Glomerular endothelial cell (primary cell): Measurements from ENCODE around the gene POLH. TPM values are rescaled to one million over a fixed set of nuclear protein-coding genes. Genes with fewer than 3 reads are reported as not detected.

Source experiments
- DNase-seq: peaks from one replicate; pipeline ENCODE4 v3.0.0-alpha.2; 2011; ENCODE audit warnings: low read depth, low spot score; ENCODE audit errors: extremely low read depth
- total RNA-seq: library from RNA; depleted of rRNA; stranded (reverse); fragments of >200 nt; gene quantifications from 2 replicates; pipeline ENCODE4 v1.2.3, GENCODE V29; 2015

Gene POLH
- total RNA-seq, 1 donor from 2014 or later, result 27.6 TPM

DNA sequence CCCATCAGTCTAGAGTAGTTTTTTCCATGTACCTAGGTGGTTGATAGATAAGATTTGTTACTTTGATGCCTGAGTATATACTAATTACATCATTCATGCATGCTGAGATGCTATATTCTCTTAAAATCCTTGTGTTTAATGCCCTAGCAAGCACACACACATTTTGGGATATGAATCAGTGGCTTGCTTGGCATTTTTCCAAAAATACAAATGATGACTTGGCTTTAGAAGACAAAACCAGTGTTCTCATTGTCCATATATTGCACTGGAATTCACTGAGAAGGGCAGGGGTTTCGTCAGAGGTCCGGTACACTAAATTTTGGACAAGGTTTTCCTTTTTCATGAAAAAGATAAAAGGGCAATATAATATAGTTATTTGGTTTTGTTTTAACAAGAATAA lies 28.2 kb downstream of the POLH start:
- peak; percentile 55 for DNase-seq

DNA sequence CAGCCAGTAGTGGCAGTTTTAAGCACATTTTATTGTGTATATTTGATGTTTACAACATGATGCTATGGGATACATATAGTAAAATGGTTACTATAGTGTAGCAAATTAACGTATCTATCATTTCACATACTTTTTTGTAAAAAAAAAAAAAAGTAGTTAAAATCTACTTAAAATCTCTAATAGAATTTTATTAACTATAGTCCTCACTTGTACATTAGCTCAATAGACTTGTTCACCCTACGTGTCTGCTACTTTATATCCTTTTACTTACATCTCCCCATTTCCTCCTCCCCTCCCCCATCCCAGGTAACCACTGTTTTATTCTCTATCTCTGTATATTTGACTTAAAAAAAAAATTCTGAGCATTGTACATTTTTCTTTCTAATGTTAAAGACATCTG lies 30.0 kb downstream of the POLH start:
- DNase-seq, result no peak

DNA sequence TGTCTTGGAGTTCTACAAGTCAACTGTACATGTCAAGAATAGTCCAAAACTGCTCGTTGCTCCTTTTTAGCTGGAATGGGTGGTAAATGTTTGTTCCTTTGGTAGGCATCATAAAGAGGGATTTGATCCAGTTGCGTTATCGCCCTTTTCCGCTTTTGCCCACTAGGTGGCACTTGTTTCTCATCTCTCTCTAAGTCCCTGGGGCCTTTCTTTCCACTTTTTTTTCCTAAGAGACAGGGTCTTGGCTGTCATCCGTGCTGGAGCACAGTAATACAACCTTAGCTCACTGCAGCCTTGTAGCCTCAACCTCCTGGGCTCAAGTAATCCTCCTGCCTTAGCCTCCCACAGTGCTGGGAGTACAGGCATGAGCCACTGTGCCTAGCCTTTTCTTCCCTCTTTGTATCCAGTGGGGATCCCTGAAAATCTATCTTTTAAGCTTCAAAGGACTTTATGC lies 32.4 kb downstream of the POLH start:
- peak; percentile 68 for DNase-seq

DNA sequence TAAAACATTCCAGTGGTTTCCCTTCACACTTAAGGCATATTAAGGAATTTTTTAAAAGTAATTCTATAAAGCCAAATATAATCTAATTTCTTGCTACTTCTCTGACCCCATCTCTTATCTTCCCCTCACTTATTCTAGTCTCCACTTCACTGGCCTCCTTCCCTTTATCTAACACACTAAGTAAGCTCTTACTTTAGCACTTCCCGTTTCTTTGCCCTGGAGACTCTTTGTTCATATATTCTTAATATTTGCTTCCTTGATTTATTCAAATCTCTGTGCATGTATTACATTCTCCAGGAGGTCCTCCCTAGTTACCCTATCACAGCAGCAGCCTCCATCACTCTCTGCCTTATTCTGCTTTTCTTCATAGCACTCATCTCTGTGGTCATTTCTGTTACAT lies 32.8 kb downstream of the POLH start:
- DNase-seq, result no peak

DNA sequence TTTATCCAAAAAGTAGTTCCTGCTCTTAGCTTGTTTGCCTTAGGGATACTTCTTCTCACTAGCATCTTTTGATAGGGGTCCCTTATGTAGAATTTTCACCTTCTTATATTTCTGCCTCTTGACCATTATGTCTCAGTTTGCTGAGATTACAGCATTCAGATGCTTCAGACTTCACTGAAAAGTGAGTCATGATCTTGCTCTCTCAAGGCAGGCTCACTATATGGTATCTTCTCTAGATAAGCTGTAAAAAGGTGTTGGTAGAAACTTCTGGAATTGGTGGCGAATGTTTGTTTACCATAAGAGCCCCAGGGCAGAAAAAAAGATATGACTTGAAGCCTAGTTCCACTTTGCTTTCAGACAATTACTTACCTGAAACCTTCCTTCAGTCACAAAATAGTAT lies 33.4 kb downstream of the POLH start:
- no peak for DNase-seq

DNA sequence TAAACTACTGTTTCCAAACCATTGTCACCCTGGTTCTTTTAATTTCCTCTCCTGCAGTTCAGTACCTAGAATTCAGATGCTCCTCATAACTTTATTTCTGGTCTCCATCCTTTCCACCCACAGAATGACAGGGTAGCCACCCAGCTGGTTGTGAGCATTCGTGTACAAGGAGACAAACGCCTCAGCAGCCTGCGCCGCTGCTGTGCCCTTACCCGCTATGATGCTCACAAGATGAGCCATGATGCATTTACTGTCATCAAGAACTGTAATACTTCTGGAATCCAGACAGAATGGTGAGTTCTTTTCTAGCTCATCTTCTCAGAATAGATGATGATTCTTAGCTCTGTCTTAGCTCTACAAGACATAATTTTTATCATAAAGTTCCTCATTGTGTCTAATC lies 34.4 kb downstream of the POLH start:
- DNase-seq, result no peak

DNA sequence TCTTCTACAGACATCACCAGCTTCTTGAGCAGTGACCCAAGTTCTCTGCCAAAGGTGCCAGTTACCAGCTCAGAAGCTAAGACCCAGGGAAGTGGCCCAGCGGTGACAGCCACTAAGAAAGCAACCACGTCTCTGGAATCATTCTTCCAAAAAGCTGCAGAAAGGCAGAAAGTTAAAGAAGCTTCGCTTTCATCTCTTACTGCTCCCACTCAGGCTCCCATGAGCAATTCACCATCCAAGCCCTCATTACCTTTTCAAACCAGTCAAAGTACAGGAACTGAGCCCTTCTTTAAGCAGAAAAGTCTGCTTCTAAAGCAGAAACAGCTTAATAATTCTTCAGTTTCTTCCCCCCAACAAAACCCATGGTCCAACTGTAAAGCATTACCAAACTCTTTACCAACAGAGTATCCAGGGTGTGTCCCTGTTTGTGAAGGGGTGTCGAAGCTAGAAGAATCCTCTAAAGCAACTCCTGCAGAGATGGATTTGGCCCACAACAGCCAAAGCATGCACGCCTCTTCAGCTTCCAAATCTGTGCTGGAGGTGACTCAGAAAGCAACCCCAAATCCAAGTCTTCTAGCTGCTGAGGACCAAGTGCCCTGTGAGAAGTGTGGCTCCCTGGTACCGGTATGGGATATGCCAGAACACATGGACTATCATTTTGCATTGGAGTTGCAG lies 37.9 kb downstream of the POLH start:
- DNase-seq, result no peak

DNA sequence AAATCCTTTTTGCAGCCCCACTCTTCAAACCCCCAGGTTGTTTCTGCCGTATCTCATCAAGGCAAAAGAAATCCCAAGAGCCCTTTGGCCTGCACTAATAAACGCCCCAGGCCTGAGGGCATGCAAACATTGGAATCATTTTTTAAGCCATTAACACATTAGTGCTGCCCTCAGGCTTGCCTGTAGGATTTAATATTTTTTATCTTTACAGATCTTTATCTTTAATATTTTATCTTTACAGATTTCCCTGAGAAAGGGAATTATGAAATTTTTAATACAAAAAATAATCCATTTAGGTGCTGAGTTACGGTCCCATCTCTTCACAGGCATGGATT lies 38.4 kb downstream of the POLH start:
- DNase-seq, result no peak

DNA sequence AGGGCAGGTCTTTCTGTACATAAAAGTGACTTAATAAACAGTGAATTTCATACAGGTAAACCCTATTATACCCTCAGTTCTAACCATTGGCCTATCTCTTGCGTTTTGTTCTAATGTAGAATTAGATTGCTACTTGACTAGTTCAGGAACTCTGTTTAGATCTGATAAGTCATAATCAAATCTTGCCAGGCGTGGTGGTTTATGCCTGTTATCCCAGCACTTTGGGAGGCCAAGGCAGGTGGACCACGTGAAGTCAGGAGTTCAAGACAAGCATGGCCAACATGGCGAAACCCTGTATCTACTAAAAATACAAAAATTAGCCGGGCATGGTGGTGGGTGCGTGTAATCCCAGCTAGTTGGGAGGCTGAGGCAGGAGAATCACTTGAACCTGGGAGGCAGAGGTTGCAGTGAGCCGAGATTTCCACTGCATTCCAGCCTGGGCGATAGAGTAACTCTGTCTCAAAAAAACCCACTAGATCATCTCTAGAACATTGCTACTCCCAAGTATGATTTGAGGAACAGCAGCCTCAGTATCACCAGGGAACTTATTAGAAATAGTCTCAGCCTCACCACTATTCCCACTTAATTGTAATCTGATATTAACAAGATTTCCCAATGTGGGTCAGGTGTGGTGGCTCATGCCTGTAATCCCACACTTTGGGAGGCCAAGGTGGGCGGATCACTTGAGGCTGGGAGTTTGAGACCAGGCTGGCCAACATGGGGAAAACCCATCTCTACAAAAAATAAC lies 40.9 kb downstream of the POLH start:
- DNase-seq, result no peak

DNA sequence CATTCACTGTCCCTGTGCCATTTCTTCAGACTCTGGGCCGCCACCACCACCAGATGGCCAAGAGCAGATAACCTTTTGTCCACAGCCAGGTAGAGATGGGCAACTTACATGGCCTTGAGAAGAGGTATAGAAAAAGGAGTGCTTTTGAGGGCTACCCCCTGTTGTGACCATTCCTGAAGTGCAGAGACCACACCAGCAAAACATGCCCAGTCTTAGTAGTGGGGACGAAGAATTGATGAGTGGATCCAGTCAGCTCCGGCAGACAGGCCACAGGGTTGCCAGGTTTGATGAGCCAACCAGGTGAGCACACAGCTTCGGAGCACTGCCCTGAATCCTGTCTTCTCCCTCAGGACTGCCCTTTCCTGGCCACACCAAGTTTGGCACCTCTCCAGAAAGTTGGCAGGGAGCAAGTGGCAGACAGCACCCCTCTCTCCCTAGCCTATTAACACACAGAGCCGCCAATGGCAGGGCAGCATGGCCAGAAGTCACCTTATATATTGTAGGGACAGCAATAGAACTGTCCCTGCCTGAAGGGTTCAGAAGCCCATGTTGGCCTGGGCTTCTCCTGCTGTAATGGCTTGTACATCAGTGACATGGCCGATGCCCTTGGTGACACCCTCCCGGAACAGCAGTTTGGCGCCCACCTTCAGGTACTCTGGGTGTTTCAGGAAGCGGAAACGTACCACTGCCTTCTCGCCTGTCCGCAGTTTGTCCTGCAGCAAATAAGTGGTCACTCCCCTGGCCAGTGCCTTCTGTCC lies 45.3 kb downstream of the POLH start:
- DNase-seq, result no peak

DNA sequence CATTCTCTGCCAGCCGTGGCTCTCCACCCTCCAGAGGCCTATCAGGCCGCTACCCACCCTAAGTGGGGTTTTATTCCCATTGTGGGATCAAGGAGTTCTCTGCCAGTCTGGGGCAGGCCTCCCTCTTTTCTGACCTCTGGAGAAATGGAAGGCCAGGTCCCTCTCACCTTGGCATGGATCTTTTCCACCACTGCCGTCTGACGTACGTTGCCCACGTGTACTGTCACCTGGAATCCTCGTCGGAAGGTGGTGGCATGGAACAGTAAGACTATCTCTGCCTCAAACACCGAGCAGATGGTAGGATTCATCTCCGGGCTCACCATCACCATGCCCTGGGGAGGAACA lies 45.8 kb downstream of the POLH start:
- DNase-seq, result no peak

DNA sequence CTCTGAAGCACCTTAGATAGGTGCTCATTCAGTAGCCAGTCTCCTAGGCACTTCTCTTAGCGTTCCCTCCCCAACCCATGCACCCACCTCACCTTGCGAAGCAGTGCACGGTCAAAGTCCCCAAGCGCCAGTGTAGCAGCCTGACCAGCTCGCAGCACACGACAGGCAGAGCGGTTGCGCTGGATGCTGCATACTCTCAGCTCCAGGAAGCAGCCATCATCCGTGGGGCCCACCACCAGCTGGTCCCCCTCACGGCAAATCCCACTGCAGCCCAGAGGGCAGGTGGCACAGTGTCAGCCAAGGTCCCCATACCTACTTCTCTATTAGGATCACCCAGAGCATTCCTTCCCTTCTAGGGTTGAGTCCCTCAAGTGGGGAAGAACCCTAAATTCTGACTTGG lies 46.6 kb downstream of the POLH start:
- no peak for DNase-seq

DNA sequence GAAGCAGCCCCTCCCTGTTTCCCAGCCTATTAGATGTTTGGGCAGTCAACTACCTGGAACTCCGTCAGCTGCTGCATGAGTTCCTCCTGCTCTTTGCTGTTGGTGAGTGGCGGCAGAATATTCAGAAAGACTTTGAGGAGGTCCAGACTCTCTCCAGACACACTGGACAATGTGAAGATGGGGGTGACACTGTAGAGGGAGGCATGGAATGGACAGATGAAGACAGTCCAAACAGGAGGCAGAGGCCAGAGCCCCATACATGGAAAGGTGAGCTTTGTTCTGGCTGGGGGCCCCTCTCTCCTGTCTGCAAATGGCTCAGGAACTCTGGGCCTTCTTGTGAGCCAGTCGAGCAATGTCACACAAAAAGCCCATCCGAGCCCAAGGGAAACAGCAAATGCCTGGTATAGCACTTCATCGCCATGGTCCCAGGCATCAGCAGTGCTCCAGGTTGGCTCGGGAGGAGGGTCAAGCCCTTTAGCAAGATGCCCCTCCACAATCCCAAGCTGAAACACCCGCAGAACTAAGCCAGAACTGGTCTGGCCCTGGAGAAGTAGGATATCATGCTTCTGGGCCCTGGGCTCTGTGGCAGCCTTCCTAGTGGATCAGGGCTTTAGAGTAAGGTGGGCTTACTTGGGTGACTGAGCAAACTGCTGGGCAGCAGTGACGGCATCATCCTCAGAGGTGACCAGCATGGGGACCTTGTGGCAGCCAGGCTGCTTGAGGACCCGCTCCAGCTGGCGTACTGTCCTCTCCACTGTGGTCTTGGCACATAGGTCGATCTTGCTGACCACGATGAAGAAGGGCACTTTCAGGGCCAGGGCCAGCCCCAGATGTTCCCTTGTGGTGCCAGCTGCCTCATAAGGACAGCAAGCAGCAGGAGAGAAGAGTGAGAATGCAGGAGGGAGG lies 48.1 kb downstream of the POLH start:
- no peak for DNase-seq

DNA sequence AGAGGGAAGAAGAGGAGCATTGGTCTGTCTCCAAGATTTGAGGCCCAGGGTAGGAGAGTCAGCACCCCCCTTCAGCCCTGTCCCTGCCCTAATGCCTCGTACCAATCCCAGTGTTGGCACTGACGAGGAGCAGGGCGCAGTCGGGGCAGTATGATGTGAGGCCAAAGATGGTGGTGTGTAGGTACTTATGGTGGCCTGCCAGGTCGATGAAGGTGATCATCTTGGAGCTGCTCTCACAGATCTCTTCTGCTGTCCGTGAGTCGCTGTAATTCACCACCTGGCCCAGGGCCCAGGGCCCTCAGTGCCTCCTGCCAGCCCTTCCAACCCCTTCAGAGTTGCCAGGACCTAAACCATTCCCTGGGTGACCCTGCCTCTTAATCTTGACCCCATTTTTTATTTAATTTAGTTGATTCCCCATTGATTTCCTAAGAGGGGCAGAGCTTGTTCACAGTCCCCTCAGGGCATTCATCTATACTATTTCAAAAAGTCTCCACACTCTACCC lies 48.9 kb downstream of the POLH start:
- no peak for DNase-seq

DNA sequence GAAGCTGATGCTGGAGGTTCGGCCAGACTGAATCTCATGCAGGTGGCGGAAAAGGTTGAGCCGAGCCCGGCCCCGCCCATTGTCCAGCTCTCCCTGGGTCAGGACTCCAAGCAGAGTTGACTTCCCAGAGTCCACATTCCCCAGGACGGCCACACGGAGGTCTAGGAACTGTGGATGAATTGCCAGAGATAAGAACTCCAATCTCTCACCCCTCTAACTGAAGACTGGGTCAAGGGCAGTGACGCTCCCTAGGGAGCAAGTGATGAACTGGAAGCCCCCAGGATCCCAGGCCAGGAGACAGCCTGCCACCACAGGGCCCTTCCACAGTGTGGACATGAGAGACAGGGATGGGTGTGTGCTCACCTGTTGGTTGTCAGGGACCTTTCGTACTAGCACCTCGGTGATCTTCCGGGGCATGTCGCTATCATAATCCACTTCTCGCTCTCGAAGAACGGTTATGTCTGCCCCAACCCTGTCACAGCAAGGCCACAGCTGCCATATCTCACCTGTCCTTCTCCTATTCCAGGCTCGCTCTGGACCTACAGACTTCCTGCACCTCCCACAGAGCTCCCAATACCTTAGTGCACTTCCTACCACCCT lies 49.5 kb downstream of the POLH start:
- no peak for DNase-seq

DNA sequence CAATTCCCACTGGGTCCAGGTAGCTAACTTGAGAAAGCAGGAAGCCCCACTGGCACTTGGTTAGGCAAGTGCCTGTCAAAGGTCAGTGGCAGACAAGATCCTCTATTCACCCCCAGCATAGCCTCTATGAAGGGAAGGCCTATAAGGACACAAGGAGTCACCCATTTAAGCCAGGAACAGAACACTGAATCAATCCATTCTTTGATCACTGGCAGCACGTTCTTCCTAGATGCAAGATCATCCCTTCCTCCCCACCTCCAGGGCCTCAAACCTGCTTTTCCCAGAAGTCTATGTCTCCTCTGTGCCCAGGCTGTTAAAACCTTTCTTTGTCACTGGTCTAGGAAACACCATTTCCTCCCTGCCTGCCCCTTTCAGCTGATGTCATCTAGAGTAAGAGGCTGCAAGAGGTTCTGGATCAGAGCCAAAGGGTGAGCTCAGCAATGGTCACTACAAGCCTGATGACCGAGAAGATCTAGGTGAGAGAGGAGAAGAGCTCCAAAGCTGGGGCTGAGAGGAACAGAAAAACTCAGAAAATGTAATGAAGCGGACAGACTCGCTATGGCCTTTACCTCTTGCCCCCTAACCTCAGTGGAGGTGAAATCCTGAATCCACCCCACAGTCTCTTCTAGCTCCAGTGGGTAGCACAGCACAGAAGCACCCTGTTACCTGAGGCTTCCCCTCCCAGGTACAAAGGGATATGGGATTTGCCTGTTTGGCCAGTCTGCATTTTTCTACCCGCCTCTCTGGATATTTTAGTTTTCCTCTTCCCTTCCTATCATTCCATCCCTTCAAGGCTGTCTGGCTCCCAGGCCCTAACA lies 51.2 kb downstream of the POLH start:
- peak; percentile 91 for DNase-seq

DNA sequence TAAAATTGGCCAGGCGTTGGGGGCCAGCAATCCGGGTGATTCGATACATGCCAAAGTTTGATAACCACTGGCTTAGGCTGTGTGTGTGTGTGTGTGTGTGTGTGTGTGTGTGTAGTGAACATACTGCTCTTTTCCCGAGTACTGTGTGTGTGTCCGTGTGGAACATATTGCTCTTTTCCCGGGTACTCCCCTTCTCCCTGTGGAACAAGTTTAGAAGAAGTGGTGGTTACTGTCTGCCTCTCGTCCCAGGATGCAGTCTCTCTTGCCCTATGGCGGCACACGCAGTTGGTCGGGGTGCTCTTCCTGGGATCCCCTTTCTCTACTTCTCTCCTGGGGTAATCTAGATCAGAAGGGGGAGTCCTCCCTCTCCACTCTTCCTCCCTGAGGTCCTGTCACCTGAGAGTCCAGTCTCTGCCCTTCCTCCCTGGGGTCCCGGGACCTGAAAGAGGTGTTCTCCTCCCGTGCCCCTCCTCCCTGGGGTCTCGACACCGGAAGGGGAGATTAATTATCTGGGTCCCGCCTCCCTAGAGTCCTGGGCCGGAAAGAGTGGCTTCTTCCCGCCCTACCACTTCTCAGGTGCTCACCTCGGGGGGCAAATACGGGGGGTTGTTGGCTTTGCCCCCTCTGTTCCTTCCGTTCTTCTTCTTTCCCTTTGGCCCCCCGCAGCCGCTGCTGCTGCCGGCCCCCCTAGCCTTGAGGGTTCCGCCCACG lies 52.6 kb downstream of the POLH start:
- no peak for DNase-seq

DNA sequence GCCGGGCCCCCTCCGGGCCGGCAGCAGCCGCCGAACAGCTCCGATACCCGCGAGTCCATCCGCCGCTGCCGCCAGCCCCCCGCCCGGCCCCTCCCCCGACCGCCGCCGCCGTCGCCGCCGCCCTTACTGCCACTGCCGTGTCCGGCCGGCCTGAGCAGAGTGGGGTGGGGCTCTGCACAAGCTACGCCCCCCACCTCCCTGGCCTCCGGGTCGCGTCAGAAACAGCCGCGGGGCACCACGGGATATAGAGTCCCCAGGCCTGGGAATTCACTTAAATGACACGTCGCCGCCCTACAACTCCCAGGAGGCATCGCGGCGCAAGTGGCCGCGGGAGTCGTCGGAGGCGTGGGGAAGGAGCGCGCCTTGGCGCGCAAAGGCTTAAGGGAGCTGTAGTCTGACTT lies 53.1 kb downstream of the POLH start, which contains the start of gene GTPBP2:
TSS of gene GTPBP2 (minus strand) at position 161 of the 401 bp plus-strand sequence. CDS start at position 59, 102 bp downstream.
- DNase-seq, result peak; percentile 76
